GM19372 (cell line): ENCODE results near the gene CYRIA.

Experiments used
- ATAC-seq: cut with Tn5 transposase; IDR thresholded peaks from one replicate; pipeline ENCODE4 v1.9.1; 2021; ENCODE audit warnings: mild to moderate bottlenecking, low read depth, moderate library complexity; ENCODE audit not compliant: unreplicated experiment

CYRIA gene

GRCh38 chr2:16652296-16653082 is 13.1 kb downstream of the CYRIA start:
- no peak for ATAC-seq

- ATAC-seq = no peak
Observed at GRCh38 chr2:16650287-16651249, 15.1 kb downstream of the CYRIA start.

GRCh38 chr2:16649353-16650286 is 16.0 kb downstream of the CYRIA start:
- no peak for ATAC-seq

- no peak for ATAC-seq
Observed at GRCh38 chr2:16647992-16648617, 17.5 kb downstream of the CYRIA start.

- ATAC-seq = no peak
Observed at GRCh38 chr2:16645775-16646559, 19.7 kb downstream of the CYRIA start.

GRCh38 chr2:16645088-16645487 is 20.5 kb downstream of the CYRIA start:
- ATAC-seq = no peak

GRCh38 chr2:16644221-16644925 is 21.3 kb downstream of the CYRIA start:
- no peak for ATAC-seq

GRCh38 chr2:16643099-16643498 is 22.5 kb downstream of the CYRIA start:
- no peak for ATAC-seq

GRCh38 chr2:16642088-16642487 is 23.5 kb downstream of the CYRIA start:
- ATAC-seq = no peak

- ATAC-seq = no peak
Observed at GRCh38 chr2:16641509-16641908, 24.1 kb downstream of the CYRIA start.

- no peak for ATAC-seq
Observed at GRCh38 chr2:16640867-16641266, 24.8 kb downstream of the CYRIA start.

- no peak for ATAC-seq
Observed at GRCh38 chr2:16640001-16640700, 25.5 kb downstream of the CYRIA start.

GRCh38 chr2:16639431-16639830 is 26.2 kb downstream of the CYRIA start:
- no peak for ATAC-seq

- no peak for ATAC-seq
Observed at GRCh38 chr2:16638946-16639345, 26.7 kb downstream of the CYRIA start.

GRCh38 chr2:16637304-16637703 is 28.3 kb downstream of the CYRIA start:
- no peak for ATAC-seq

- no peak for ATAC-seq
Observed at GRCh38 chr2:16635791-16636699, 29.6 kb downstream of the CYRIA start.
